ENCODE results near the gene TCF12. TPM values are rescaled to one million over a fixed set of nuclear protein-coding genes. Genes with fewer than 3 reads are reported as not detected.

Gene TCF12
- polyA plus RNA-seq, 1 donor (not counting 4 experiments of a cell fraction or from before 2014, with no cell fraction given), result 48.3 TPM

GRCh38 chr15:57092252-57092651, 173.8 kb downstream of the TCF12 start:
- Histone ChIP-seq H3K9me3 (ENCODE audit: control insufficient read depth, low read depth, low read length) (no peaks in the 10 kb centered on the region), H2AFZ (ENCODE audit: control insufficient read depth, low read length) (no peak overlapping the region), H3K4me1 (ENCODE audit: control insufficient read depth, extremely low read depth, insufficient read depth, low read length) (no peaks in the 10 kb centered on the region), H3K36me3 (ENCODE audit: control insufficient read depth in 2 of 2, extremely low read depth in 1 of 2, insufficient read depth in 2 of 2, low read length in 2 of 2) (peaks cover 0 to 2% of the 10 kb centered on the region in 2 experiments), H4K20me1 (ENCODE audit: control insufficient read depth, extremely low read depth, insufficient read depth, low read length) (no peaks in the 10 kb centered on the region), H3K4me2 (ENCODE audit: control insufficient read depth, extremely low read depth, insufficient read depth, low read depth, low read length) (no peak overlapping the region), H3K9me1 (ENCODE audit: control insufficient read depth, extremely low read depth, insufficient read depth, low read length) (no peaks in the 10 kb centered on the region), H3K79me2 (ENCODE audit: control insufficient read depth, insufficient read depth, low read length) (peaks cover 10% of the 10 kb centered on the region), H3K4me3 (ENCODE audit: control insufficient read depth in 2 of 3, extremely low read depth in 1 of 3, insufficient read depth in 2 of 3, low read depth in 1 of 3, low read length in 3 of 3) (no peak overlapping the region), H3K9ac (ENCODE audit: control insufficient read depth, extremely low read depth, insufficient read depth, low read length) (no peak overlapping the region), H3K27ac (ENCODE audit: control insufficient read depth, insufficient read depth, low read length) (no peak overlapping the region), H3K27me3 (ENCODE audit: control insufficient read depth, extremely low read depth, insufficient read depth, low read length) (no peaks in the 10 kb centered on the region)
- TF ChIP-seq, protein P1, sequence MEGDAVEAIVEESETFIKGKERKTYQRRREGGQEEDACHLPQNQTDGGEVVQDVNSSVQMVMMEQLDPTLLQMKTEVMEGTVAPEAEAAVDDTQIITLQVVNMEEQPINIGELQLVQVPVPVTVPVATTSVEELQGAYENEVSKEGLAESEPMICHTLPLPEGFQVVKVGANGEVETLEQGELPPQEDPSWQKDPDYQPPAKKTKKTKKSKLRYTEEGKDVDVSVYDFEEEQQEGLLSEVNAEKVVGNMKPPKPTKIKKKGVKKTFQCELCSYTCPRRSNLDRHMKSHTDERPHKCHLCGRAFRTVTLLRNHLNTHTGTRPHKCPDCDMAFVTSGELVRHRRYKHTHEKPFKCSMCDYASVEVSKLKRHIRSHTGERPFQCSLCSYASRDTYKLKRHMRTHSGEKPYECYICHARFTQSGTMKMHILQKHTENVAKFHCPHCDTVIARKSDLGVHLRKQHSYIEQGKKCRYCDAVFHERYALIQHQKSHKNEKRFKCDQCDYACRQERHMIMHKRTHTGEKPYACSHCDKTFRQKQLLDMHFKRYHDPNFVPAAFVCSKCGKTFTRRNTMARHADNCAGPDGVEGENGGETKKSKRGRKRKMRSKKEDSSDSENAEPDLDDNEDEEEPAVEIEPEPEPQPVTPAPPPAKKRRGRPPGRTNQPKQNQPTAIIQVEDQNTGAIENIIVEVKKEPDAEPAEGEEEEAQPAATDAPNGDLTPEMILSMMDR (optimal IDR thresholded peaks at IDR 0.05 in 1 of 3, IDR thresholded peaks at IDR 0.05 in 1 of 3, conservative IDR thresholded peaks at IDR 0.05 in 1 of 3; ENCODE audit: extremely low read depth in 1 of 3, insufficient read depth in 2 of 3, low read length in 3 of 3), result no peak
- no peak for TF ChIP-seq EZH2 (IDR thresholded peaks at IDR 0.05; ENCODE audit: low read length)
- dilution Hi-C loops (cut with MboI; ENCODE audit: extremely low pct_ligation_motif_present, low sequenced_read_pairs), result no loop called here
- DNase-seq (ENCODE audit: low read depth, low spot score) (no peak), FAIRE-seq (no peak)

- H3K27ac ChIP-seq (ENCODE audit: control insufficient read depth, insufficient read depth, low read length), result no peak overlapping the region
- dilution Hi-C loops (cut with MboI; ENCODE audit: extremely low pct_ligation_motif_present, low sequenced_read_pairs), result no loop called here
- H3K9ac ChIP-seq (ENCODE audit: control insufficient read depth, extremely low read depth, insufficient read depth, low read length), result no peak overlapping the region
- peaks cover 7% of the 10 kb centered on the region for H3K79me2 ChIP-seq (ENCODE audit: control insufficient read depth, insufficient read depth, low read length)
- H3K9me3 ChIP-seq (ENCODE audit: control insufficient read depth, low read depth, low read length), result no peaks in the 10 kb centered on the region
- no peak for DNase-seq (ENCODE audit: low read depth, low spot score)
- no peak overlapping the region for H3K4me2 ChIP-seq (ENCODE audit: control insufficient read depth, extremely low read depth, insufficient read depth, low read depth, low read length)
- TF ChIP-seq EZH2 (IDR thresholded peaks at IDR 0.05; ENCODE audit: low read length), result no peak
- TF ChIP-seq, protein P1 (optimal IDR thresholded peaks at IDR 0.05 in 1 of 3, IDR thresholded peaks at IDR 0.05 in 1 of 3, conservative IDR thresholded peaks at IDR 0.05 in 1 of 3; ENCODE audit: extremely low read depth in 1 of 3, insufficient read depth in 2 of 3, low read length in 3 of 3), result no peak
- H2AFZ ChIP-seq (ENCODE audit: control insufficient read depth, low read length), result no peak overlapping the region
- H3K27me3 ChIP-seq (ENCODE audit: control insufficient read depth, extremely low read depth, insufficient read depth, low read length), result no peaks in the 10 kb centered on the region
- peaks cover 0 to 2% of the 10 kb centered on the region in 2 experiments for H3K36me3 ChIP-seq (ENCODE audit: control insufficient read depth in 2 of 2, extremely low read depth in 1 of 2, insufficient read depth in 2 of 2, low read length in 2 of 2)
- FAIRE-seq, result no peak
- H4K20me1 ChIP-seq (ENCODE audit: control insufficient read depth, extremely low read depth, insufficient read depth, low read length), result no peaks in the 10 kb centered on the region
- no peaks in the 10 kb centered on the region for H3K4me1 ChIP-seq (ENCODE audit: control insufficient read depth, extremely low read depth, insufficient read depth, low read length)
- H3K9me1 ChIP-seq (ENCODE audit: control insufficient read depth, extremely low read depth, insufficient read depth, low read length), result no peaks in the 10 kb centered on the region
- H3K4me3 ChIP-seq (ENCODE audit: control insufficient read depth in 2 of 3, extremely low read depth in 1 of 3, insufficient read depth in 2 of 3, low read depth in 1 of 3, low read length in 3 of 3), result no peak overlapping the region
Measured at GRCh38 chr15:57094321-57095257, 176.1 kb downstream of the TCF12 start.

Data from keratinocyte (primary cell).